Measurements from ENCODE around the gene UGT2B17. TPM values are rescaled to one million over a fixed set of nuclear protein-coding genes. Genes with fewer than 3 reads are reported as not detected.
"Not testable (repeated sequence)": the region's sequence is repeated elsewhere in the genome, so short reads cannot be mapped to it uniquely, and the experiment has no call there.

Gene UGT2B17
- total RNA-seq, 1 donor from 2014 or later: not detected

GRCh38 chr4:68582339-68582717 lies 6.2 kb upstream of the UGT2B17 start:
- Mint-ChIP-seq H3K36me3 (ENCODE audit: low read depth) (no peaks in the 10 kb centered on the region), H3K27ac (no peak overlapping the region), H3K4me3 (ENCODE audit: low read depth) (no peak overlapping the region), H3K27me3 (ENCODE audit: low read depth) (no peaks in the 10 kb centered on the region), H3K9me3 (no peaks in the 10 kb centered on the region), H3K4me1 (ENCODE audit: low read depth) (no peaks in the 10 kb centered on the region)
- intact Hi-C loops (cut with micrococcal nuclease): no loop called here
- DNase-seq (ENCODE audit: low spot score): no peak

- Mint-ChIP-seq H3K9me3 (no peaks in the 10 kb centered on the region), H3K4me3 (ENCODE audit: low read depth) (no peak overlapping the region), H3K4me1 (ENCODE audit: low read depth) (no peaks in the 10 kb centered on the region), H3K27me3 (ENCODE audit: low read depth) (no peaks in the 10 kb centered on the region), H3K36me3 (ENCODE audit: low read depth) (no peaks in the 10 kb centered on the region), H3K27ac (no peak overlapping the region)
- no peak for DNase-seq (ENCODE audit: low spot score)
- intact Hi-C loops (cut with micrococcal nuclease): no loop called here
Observed at GRCh38 chr4:68581383-68582338, 5.5 kb upstream of the UGT2B17 start.

- H3K27me3 Mint-ChIP-seq (ENCODE audit: low read depth): no peaks in the 10 kb centered on the region
- H3K27ac Mint-ChIP-seq: no peak overlapping the region
- H3K9me3 Mint-ChIP-seq: no peaks in the 10 kb centered on the region
- intact Hi-C loops (cut with micrococcal nuclease): no loop called here
- H3K4me1 Mint-ChIP-seq (ENCODE audit: low read depth): no peaks in the 10 kb centered on the region
- no peaks in the 10 kb centered on the region for H3K36me3 Mint-ChIP-seq (ENCODE audit: low read depth)
- no peak overlapping the region for H3K4me3 Mint-ChIP-seq (ENCODE audit: low read depth)
- no peak for DNase-seq (ENCODE audit: low spot score)
Observed at GRCh38 chr4:68577590-68577989, 1.5 kb upstream of the UGT2B17 start.

- H3K27me3 Mint-ChIP-seq (ENCODE audit: low read depth); H3K4me3 Mint-ChIP-seq (ENCODE audit: low read depth); H3K36me3 Mint-ChIP-seq (ENCODE audit: low read depth); intact Hi-C loops (cut with micrococcal nuclease); H3K9me3 Mint-ChIP-seq; H3K27ac Mint-ChIP-seq; DNase-seq (ENCODE audit: low spot score); H3K4me1 Mint-ChIP-seq (ENCODE audit: low read depth): not testable (repeated sequence)
Observed at GRCh38 chr4:68575636-68576035, 486 bp downstream of the UGT2B17 start.

GRCh38 chr4:68575081-68575480 lies 1.0 kb downstream of the UGT2B17 start:
- Mint-ChIP-seq H3K4me1 (ENCODE audit: low read depth) (no peaks in the 10 kb centered on the region), H3K9me3 (no peaks in the 10 kb centered on the region), H3K27me3 (ENCODE audit: low read depth) (no peaks in the 10 kb centered on the region), H3K27ac (no peak overlapping the region), H3K36me3 (ENCODE audit: low read depth) (no peaks in the 10 kb centered on the region), H3K4me3 (ENCODE audit: low read depth) (no peak overlapping the region)
- DNase-seq (ENCODE audit: low spot score): no peak
- intact Hi-C loops (cut with micrococcal nuclease): no loop called here

- no peak for DNase-seq (ENCODE audit: low spot score)
- intact Hi-C loops (cut with micrococcal nuclease): no loop called here
- Mint-ChIP-seq H3K27me3 (ENCODE audit: low read depth) (no peaks in the 10 kb centered on the region), H3K4me1 (ENCODE audit: low read depth) (no peaks in the 10 kb centered on the region), H3K9me3 (no peaks in the 10 kb centered on the region), H3K36me3 (ENCODE audit: low read depth) (no peaks in the 10 kb centered on the region), H3K4me3 (ENCODE audit: low read depth) (no peak overlapping the region), H3K27ac (no peak overlapping the region)
Observed at GRCh38 chr4:68572653-68573170, 3.4 kb downstream of the UGT2B17 start.

GRCh38 chr4:68570122-68570507 lies 6.0 kb downstream of the UGT2B17 start:
- Mint-ChIP-seq H3K27me3 (ENCODE audit: low read depth) (no peaks in the 10 kb centered on the region), H3K9me3 (no peaks in the 10 kb centered on the region), H3K4me1 (ENCODE audit: low read depth) (no peaks in the 10 kb centered on the region), H3K27ac (no peak overlapping the region), H3K36me3 (ENCODE audit: low read depth) (no peaks in the 10 kb centered on the region), H3K4me3 (ENCODE audit: low read depth) (no peak overlapping the region)
- DNase-seq (ENCODE audit: low spot score): no peak
- intact Hi-C loops (cut with micrococcal nuclease): no loop called here

- no peak overlapping the region for H3K4me3 Mint-ChIP-seq (ENCODE audit: low read depth)
- no peaks in the 10 kb centered on the region for H3K36me3 Mint-ChIP-seq (ENCODE audit: low read depth)
- H3K4me1 Mint-ChIP-seq (ENCODE audit: low read depth): no peaks in the 10 kb centered on the region
- H3K27me3 Mint-ChIP-seq (ENCODE audit: low read depth): no peaks in the 10 kb centered on the region
- no peaks in the 10 kb centered on the region for H3K9me3 Mint-ChIP-seq
- H3K27ac Mint-ChIP-seq: no peak overlapping the region
- intact Hi-C loops (cut with micrococcal nuclease): no loop called here
- DNase-seq (ENCODE audit: low spot score): no peak
Observed at GRCh38 chr4:68569466-68570121, 6.5 kb downstream of the UGT2B17 start.

GRCh38 chr4:68569036-68569435 lies 7.1 kb downstream of the UGT2B17 start:
- H3K27me3 Mint-ChIP-seq (ENCODE audit: low read depth); intact Hi-C loops (cut with micrococcal nuclease); H3K4me1 Mint-ChIP-seq (ENCODE audit: low read depth); H3K36me3 Mint-ChIP-seq (ENCODE audit: low read depth); H3K9me3 Mint-ChIP-seq; H3K4me3 Mint-ChIP-seq (ENCODE audit: low read depth); DNase-seq (ENCODE audit: low spot score); H3K27ac Mint-ChIP-seq: not testable (repeated sequence)

GRCh38 chr4:68568535-68568934 lies 7.6 kb downstream of the UGT2B17 start:
- intact Hi-C loops (cut with micrococcal nuclease); H3K27ac Mint-ChIP-seq; H3K9me3 Mint-ChIP-seq; H3K36me3 Mint-ChIP-seq (ENCODE audit: low read depth); H3K4me1 Mint-ChIP-seq (ENCODE audit: low read depth); H3K27me3 Mint-ChIP-seq (ENCODE audit: low read depth); H3K4me3 Mint-ChIP-seq (ENCODE audit: low read depth); DNase-seq (ENCODE audit: low spot score): not testable (repeated sequence)

- H3K4me3 Mint-ChIP-seq (ENCODE audit: low read depth); H3K27me3 Mint-ChIP-seq (ENCODE audit: low read depth); H3K27ac Mint-ChIP-seq; H3K9me3 Mint-ChIP-seq; H3K4me1 Mint-ChIP-seq (ENCODE audit: low read depth); H3K36me3 Mint-ChIP-seq (ENCODE audit: low read depth); DNase-seq (ENCODE audit: low spot score); intact Hi-C loops (cut with micrococcal nuclease): not testable (repeated sequence)
Observed at GRCh38 chr4:68566364-68566763, 9.8 kb downstream of the UGT2B17 start.

- H3K9me3 Mint-ChIP-seq; DNase-seq (ENCODE audit: low spot score); H3K27me3 Mint-ChIP-seq (ENCODE audit: low read depth); H3K4me1 Mint-ChIP-seq (ENCODE audit: low read depth); H3K36me3 Mint-ChIP-seq (ENCODE audit: low read depth); intact Hi-C loops (cut with micrococcal nuclease); H3K27ac Mint-ChIP-seq; H3K4me3 Mint-ChIP-seq (ENCODE audit: low read depth): not testable (repeated sequence)
Observed at GRCh38 chr4:68565082-68565481, 11.0 kb downstream of the UGT2B17 start.

GRCh38 chr4:68560364-68561070 lies 15.6 kb downstream of the UGT2B17 start:
- H3K4me1 Mint-ChIP-seq (ENCODE audit: low read depth); H3K27ac Mint-ChIP-seq; H3K9me3 Mint-ChIP-seq; H3K36me3 Mint-ChIP-seq (ENCODE audit: low read depth); H3K27me3 Mint-ChIP-seq (ENCODE audit: low read depth); DNase-seq (ENCODE audit: low spot score); intact Hi-C loops (cut with micrococcal nuclease); H3K4me3 Mint-ChIP-seq (ENCODE audit: low read depth): not testable (repeated sequence)
